Stimulated activated CD4-positive, alpha-beta T cell treated with anti-CD3 and anti-CD28 coated beads, Interleukin-12 subunit alpha, Interleukin-12 subunit beta, amount 100 ng/mL, for 24 hours (primary cell): Measurements from ENCODE around the gene CCNF.

Experiments used
- DNase-seq, 2 experiments: peaks; one replicate each; pipeline ENCODE4 v3.0.0-alpha.2; 2020; ENCODE audit warnings: low read depth in 2 of 2

The CCNF gene

DNA sequence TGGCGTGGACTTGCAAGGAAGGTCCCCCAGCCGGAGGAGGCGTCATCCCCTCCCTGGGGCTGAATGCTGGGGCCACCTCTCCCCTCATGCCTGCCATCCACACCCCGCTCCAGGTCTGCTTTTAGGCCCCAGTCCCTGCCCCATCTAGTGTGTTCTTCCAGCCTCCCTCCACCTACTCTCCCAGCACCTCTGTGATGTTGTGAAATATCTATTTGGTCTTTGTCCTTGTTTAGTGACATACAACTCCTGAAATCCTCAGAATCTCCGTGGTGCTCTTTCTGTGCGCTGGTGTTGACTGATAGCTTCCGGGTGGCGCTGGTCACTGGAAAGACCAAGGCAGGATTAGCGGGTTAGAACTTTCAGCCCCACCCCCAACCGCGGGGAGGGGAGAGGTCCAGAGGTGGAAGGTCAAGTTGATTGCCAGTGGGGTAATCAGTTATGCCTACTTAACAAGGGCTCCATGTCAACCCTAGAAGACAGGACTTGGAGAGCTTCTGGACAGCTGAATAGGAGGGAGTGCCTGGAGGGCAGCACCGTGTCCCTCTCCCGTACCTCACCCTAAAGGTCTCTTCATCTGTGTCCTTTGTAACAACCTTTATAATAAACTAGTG lies 55.8 kb downstream of the CCNF start:
- no peak for DNase-seq

DNA sequence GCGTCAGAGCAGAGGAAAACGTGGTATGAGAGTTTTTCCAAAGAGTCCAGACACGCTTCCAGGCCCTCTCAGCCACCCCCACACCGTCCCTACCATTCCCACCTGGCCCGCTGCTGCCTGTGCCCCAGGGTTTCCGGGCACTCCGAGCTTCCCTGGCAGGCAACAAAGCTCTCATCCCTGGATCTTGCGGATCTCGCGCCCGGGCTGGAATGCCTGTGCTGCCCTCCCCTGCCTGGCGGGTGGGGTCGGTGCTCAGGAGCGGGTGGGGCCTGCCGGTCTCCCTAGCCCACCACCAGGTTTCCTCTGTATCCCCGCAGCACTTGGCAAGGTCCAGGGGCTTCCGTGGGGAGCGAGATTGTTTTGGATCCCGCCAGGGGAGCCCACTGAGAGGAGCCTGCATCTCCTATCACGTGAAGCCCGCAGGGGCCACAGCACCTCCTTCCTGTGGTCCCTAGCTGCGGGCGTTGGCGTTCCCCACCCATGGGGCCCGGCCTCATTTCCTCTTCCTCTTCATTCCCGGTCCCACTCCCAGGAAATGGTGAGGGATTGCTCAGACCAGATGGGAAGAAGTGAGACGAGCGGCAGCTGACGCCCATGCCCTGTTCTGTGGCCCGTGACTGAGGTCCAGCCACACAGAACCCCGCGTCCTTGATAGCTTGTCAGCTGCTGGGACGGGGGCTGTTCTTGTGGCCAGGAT lies 56.7 kb downstream of the CCNF start:
- DNase-seq = no peak

DNA sequence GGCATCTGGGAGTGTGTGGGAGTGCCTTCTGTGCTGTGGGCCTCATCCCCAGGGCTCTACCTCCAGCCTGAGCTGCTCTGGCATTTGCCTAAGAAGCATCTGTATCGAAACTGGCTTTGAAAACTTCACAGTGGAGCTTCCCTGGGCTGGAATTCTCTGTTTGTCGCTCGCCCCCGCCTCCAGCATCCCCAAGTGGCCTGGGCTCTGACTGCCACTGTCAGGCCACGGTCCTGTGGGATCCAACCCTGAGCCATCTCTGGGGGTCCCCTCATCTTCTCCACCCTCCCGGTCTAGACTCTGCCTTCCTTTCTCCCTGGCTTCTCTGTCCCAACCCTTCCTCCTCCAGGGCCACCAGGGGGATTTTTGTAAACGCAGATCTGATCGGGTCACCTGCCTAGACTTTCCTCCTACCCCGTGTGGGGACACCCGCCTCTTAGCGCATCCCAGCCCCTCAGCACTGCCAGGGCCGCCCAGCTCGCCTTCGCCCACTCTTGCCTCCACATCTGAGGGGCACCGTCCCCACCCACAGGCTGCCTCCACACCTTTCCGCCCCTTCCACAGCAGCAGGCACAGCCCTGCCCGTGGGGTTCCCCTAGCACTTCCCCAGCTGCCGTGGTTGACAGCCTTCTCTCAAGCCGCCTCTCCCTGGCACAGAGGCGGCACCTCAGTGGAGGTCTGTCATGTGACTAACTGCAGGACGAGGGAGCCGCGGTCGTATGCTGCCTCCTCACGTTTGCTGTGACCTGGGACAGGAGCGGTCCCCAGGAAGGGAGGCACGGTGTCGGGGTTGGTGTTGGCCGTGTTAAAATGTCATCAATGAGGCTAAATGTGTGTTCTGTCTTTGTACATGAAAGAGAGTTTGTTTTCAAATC lies 57.6 kb downstream of the CCNF start:
- DNase-seq = peak; percentile 50 to 51

DNA sequence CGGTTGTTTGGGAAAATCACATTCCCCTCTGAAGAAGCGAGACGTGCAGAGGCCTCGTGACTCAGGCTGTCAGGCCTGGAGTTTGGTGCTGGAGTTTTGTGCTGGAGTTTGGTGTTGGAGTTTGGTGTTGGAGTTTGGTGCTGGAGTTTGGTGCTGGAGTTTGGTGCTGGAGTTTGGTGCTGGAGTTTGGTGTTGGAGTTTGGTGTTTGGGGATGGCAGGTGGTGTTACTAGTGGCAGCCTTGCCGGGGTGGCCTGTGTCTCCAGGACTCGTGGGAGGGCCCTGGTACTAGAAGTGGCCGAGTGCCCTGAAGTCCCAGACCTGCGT lies 58.2 kb downstream of the CCNF start:
- no peak for DNase-seq

DNA sequence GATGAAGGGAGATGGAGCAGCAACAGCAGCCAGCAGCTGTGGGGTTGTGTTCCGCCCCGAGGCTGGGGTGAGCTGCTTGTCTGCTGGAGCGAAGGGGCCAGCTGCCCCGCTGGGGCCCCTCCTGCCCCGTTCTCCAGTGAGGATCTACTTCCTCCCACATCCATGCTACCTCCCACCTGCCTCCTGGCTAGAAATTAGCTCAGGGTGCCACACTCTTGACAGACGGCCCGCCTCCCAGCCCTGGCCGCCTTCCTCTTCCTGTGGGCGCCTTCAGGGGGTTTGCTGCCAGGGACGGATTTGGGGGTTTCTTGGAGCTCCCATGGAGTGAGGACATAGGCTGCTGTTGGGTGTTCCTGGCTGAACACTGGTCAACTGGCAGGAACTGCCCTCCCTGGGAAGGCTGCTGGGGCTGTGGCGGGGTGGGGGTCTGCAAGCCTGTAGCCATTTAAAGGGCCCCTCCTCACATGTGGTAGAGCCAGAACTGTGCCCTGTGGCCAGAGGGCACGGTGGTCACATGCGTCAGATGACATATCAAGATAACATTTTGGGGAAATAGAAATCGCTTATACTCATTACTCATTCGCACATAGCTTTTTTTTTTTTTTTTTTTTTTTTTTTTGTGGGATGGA lies 58.8 kb downstream of the CCNF start:
- DNase-seq = no peak

DNA sequence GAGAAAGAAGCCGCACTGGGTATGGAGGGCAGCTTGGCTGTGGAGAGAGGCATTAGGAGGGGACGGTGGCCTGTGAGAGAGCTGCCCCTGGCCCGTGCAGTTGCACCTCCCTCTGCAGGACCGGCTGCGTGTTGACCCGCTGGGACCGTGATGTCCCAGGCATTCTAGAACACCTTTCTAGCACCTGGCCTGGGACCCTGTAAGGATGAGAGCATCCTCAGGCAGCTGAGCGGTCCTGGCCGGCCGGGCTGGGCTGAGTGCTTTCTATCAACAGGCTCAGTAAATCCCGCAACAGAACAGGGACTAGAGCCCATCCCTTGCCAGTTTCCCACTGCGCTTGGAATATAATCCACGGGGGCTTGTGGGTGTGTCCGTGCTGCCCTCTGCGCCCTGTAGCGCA lies 60.3 kb downstream of the CCNF start:
- no peak for DNase-seq

DNA sequence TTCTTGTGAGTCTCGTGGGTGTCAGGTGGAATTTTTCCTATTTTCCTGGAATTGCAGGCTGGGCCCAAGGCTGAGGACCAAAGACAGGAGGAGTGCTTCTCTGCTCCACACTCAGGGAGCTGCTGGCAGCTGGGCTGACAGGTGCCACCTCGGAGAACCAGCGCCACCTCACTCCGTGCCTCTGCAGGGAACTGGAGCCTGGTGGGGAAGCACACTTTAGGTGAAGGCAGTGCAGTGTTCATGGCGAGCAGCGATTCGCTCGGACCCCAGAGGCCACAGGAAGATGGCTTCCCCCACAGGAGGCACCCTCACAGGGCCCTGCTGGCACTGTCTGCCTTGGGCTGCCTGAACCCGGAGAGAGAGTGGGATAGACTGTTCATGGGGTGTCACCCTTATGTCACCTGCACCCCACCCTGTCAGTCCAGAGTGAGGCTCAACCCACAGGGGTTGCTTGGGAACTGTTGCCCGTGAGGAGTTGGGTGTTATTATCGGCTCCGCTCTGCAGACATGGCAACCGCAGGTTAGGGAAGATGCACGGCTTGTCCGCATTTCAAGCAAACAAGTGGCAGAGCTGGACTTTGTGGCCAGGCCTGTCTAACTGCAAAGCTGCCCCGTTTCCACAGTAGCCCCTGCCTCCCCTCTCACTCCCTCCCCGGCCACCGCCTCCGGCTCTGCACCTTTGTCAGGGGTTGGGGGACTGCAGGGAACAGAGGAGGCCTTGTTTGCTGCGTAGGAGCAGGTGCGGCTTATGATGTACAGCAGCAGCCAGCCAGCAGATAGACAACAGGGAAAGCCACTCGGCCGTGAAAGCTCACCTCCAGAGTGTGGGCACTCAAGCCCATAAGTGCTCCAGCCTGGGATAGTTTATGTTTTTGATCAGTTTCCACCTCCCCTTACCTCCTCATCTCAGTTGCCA lies 61.2 kb downstream of the CCNF start:
- no peak for DNase-seq

DNA sequence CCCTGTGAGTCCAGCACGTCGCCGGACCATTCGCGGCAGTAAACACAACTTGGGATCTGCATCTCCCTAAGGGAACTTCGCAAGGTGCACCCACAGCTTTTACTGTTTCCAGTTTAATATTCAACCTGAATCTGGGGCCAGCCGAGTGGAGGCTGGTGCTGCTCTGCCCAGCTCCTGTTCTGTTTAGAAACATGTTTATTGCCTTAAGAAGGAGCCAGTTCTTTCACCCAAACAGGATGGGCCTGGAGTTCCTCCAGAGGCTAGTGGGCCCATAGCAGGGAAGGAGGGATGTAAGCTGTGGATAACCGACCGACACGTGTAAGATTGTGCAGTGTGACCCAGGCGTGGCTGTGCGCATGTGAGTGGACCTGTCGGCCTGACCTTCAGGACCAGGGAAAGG lies 63.0 kb downstream of the CCNF start:
- no peak for DNase-seq

DNA sequence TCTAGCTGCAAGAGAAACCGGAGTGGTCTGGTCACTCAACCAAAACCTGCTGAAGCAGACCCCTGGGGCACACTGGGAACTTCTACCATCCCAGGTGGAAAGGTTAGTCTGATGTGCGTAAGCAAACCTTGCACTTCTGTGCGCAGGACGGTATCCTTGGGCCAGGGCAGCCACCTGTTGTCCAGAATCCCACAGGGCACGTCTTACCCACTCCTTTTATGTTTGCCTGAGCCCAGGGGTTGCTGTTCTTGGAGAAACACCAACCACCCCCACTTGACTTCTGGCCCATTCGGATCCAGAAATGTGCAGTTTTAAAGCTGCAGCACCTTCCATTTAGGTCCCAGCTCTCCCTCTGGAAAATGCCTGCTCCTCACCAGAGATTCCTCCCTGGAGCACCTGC lies 64.4 kb downstream of the CCNF start:
- no peak for DNase-seq

DNA sequence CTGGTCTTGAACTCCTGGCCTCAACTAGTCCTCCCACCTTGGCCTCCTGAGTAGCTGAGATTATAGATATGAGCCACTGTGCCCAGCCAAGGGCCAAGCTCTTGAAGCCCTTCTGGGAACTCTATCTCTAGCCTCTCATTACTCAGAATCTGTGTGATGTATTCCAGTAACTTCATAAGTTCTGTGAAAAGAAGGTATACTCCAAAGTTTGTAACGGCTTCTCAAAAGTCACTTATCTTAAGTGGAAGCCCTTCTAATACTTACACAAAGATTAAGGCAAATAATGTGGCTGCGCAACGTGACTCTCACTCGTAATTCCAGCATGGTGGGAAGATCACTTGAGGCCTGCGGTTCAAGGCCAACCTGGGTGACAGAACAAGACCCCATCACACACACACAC lies 65.4 kb downstream of the CCNF start:
- DNase-seq = no peak

DNA sequence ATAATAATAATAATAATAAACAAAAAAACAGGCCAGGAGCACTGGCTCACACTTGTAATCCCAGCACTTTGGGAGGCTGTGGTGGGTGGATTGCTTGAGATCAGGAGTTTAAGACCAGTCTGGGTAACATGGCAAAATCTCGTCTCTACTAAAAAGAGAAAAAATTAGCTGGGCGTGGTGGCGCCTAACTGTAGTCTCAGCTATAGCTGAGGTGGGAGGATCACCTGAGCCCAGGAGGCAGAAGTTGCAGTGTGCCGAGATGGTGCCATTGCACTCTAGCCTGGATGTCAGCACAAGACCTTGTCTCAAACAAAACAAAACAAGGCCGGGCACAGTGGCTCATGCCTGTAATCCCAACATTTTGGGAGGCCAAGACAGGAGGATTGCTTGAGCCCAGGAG lies 65.8 kb downstream of the CCNF start:
- no peak for DNase-seq

DNA sequence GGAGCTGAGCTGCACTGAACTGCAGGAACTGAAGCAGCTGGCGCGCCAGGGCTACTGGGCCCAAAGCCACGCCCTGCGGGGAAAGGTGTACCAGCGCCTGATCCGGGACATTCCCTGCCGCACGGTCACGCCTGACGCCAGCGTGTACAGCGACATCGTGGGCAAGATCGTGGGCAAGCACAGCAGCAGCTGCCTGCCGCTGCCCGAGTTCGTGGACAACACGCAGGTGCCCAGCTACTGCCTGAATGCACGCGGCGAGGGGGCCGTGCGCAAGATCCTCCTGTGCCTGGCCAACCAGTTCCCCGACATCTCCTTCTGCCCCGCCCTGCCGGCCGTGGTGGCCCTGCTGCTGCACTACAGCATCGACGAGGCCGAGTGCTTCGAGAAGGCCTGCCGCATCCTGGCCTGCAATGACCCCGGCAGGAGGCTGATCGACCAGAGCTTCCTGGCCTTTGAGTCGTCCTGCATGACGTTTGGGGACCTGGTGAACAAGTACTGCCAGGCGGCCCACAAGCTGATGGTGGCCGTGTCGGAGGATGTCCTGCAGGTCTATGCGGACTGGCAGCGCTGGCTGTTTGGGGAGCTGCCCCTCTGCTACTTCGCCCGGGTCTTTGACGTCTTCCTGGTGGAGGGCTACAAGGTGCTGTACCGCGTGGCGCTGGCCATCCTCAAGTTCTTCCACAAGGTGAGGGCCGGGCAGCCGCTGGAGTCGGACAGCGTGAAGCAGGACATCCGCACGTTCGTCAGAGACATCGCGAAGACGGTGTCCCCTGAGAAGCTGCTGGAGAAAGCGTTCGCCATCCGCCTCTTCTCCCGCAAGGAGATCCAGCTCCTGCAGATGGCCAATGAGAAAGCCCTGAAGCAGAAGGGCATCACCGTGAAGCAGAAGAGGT lies 67.2 kb downstream of the CCNF start:
- DNase-seq = no peak

DNA sequence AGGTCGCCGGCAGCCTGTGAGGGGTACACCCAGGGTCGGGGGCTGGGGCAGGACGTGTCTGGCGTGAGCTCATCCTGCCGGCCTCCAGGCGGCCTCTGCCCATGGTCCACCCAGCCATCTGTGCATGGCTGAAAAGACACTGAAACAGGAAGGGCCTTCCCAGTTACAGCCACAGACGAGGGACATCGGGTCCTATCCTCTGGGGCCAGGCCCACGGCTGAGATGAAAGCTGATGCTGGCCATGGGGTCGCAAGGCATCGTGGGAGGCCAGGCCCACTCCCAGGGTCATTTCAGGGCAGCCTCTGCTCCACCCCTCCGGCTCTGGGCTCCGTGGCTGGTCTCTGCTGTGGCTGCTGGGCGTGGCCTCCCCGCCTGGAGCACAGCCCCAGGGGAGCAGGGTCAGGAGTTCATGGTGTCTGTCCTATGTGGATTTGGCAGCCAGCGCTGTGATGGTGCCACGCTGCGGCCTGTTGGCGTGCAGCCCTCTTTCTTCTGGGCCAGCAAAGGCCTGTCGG lies 67.9 kb downstream of the CCNF start:
- DNase-seq = no peak

DNA sequence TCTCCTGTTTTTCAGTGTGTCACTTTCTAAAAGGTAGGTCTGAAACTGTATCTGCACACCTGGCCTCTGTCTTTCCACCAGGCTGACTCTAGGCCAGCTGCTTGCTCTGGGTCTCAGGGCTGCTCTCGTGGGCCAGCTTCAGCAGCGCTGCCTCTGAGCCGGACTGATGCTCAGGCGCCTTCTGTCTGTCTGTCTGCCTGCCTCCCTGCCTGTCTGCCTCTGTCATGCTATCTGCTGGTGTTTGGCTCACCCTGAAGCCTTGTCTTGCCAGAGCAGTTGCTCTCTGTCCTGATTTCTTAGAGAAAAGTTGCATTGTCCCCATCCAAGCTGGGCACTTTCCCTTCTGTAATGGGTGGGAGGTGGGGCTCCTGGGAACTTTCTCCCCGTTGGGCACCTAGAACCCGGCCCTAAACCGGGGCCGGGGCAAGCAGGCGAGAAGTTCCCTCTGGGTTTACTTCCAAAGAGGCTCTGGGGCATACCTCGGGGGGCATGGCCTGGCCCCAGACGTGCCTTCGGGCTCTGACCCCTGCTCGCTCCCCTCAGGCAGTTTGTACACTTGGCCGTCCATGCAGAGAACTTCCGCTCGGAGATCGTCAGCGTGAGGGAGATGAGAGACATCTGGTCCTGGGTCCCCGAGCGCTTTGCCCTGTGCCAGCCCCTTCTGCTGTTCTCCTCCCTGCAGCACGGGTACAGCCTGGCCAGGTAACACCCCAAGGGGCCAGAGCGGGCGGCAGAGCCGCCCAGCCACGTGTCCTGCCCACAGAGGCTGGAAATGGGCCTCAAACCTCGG lies 68.6 kb downstream of the CCNF start:
- DNase-seq = no peak

DNA sequence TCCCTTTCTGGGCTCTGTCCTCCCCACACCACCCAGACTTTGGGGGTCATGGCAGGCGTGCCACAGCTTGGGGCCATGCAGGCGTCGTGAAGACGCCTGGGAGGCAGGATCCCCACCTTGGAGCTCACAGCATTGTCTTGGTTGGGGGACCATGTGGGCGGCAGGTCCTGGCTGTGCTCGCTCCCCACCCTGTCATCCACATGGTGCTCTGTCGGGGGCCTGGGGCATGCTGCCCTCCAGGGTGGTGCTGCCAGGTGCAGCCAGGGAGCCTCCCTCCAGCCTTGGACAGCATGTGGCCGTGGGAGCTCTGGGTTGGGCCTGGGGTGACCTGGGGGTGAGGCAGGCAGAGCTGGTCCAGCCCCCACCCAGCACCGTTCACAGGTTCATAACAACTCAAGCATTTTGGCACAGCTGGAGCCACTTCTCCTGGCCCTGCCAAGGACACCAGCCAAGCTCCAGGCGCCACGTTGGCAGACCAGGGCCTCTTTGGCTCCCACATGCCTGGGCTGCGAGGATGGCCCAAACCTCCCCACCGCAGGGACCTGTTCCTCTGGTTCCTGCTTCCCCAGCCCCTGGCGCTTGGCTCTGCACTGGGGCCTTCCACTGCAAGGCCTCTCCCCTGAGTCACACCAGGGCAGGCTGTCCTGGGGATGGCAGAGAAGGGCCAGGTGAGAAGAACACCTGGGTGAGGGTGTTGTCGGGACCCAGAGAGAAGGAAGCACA lies 69.4 kb downstream of the CCNF start:
- DNase-seq = no peak

DNA sequence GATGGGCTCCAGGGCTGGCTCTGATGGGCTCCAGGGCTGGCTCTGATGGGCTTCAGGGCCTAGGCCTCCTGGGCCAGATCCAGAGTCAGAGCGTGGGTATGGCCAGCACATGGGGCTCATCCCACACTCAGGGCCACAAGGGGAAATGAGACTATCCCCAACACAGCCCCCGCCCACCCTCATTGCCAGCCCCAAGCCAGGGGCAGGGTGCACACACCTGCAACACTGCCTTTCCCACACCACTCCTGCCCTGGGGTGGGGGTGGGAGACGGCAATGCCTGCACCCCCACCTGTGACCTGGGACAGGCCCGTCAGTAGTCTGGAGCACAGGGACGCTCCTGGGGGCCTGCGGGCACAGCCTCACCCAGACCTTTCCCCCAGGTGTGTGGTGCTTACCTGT lies 70.2 kb downstream of the CCNF start:
- no peak for DNase-seq

DNA sequence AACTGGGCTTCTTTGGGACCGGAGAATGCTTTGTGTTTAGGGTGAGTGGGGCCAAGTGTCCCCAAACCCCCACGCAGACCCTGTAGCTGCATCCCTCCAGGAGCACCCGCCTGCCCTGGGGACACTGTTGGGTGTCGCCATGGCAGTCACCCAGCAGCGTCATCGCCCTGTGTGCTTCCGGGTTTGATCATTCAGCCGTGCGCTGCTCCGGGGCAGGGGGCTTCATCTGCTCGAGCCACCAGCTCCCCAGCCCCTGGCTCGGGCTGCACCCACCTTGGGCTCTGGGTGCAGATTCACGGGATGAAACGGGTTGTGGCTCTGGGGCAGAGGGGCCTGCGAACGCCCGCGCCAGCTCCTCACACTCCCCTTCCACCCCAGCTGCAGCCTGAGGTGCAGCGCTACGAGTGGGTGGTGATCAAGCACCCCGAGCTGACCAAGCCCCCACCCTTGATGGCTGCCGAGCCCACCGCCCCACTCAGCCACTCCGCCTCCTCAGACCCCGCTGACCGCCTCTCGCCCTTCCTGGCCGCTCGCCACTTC lies 70.7 kb downstream of the CCNF start:
- DNase-seq = no peak

DNA sequence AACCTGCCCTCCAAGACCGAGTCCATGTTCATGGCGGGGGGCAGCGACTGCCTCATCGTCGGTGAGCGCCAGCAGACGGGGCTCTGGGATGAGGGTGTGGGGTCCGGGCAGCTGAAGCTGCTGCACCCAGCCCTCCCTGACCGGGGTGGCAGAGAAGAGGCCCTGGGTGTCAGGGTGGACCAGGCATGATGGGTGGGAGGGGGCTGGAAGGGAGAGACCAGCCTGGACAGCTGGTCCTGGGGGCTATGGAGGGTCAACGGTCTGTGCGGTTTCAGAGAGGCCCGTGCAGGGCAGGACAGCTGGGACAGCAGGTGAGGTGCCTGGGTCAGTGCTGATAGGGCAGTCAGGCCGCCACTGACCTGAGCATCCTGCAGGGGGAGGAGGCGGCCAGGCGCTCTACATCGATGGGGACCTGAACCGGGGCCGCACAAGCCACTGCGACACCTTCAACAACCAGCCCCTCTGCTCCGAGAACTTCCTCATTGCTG lies 71.2 kb downstream of the CCNF start:
- no peak for DNase-seq
